ENCODE results near the gene CX3CR1.

Gene CX3CR1

DNA sequence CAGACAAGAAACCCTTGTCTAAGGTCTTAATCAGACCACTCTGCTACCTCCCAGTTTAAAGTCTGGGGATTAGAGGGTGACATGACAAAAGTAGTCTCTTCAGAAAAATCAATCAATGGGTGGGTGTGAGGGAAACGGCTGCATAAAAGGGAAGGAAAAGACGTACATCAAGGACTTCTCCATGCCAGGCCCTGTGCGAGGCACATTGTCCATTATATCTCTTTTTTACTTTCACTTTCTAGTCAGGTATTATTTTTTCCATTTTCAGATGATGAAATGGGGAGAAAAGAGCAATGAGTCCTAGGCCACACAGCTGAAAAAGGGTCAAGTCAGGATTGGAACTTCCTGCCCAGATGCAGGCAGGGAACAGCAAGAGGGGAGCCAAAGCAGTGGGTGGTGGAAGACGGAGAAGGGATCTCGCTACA is 4.6 kb upstream of the CX3CR1 start (continued):
- no peak for TF ChIP-seq ZC3H10 (CRISPR knock-in tag; IDR thresholded peaks at IDR 0.05)
- no peak for TF ChIP-seq ZFP30 (CRISPR knock-in tag; IDR thresholded peaks at IDR 0.05)

DNA sequence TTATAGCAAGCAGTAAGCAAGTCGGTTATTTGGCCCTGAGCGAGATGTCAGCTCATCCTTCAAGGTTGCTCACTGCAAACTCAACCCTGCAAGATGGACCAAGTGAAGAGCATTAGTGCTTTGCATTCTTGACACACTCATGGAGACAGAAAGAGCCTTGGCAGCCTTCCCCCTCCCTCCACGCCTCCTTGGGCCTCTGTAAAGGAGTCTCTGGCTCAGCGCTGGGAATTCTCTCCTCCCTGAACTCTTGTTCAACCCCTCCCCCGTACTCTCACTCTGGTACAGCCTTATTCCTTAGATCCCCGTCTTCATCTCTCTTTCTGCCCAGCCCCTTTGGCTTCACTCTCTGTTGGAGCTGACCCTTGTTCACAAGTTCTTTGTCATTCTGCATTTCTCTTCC is 2.2 kb upstream of the CX3CR1 start:
- no peak for ATAC-seq
- TF ChIP-seq ZC3H10 (CRISPR knock-in tag; IDR thresholded peaks at IDR 0.05) (no peak), ZFP30 (CRISPR knock-in tag; IDR thresholded peaks at IDR 0.05) (no peak), ZNF70 (CRISPR knock-in tag; IDR thresholded peaks at IDR 0.05) (no peak), OSR1 (CRISPR knock-in tag; IDR thresholded peaks at IDR 0.05) (no peak), ARNTL (CRISPR knock-in tag; IDR thresholded peaks at IDR 0.05; ENCODE audit: borderline replicate concordance, low read depth) (no peak), ESRRG (CRISPR knock-in tag; IDR thresholded peaks at IDR 0.05) (no peak), BACH2 (CRISPR knock-in tag; IDR thresholded peaks at IDR 0.05; ENCODE audit: borderline replicate concordance) (no peak), ZNF8 (CRISPR knock-in tag; IDR thresholded peaks at IDR 0.05) (no peak)
- TF ChIP-seq, protein P1, sequence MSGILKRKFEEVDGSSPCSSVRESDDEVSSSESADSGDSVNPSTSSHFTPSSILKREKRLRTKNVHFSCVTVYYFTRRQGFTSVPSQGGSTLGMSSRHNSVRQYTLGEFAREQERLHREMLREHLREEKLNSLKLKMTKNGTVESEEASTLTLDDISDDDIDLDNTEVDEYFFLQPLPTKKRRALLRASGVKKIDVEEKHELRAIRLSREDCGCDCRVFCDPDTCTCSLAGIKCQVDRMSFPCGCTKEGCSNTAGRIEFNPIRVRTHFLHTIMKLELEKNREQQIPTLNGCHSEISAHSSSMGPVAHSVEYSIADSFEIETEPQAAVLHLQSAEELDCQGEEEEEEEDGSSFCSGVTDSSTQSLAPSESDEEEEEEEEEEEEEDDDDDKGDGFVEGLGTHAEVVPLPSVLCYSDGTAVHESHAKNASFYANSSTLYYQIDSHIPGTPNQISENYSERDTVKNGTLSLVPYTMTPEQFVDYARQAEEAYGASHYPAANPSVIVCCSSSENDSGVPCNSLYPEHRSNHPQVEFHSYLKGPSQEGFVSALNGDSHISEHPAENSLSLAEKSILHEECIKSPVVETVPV (CRISPR knock-in tag; IDR thresholded peaks at IDR 0.05): no peak

DNA sequence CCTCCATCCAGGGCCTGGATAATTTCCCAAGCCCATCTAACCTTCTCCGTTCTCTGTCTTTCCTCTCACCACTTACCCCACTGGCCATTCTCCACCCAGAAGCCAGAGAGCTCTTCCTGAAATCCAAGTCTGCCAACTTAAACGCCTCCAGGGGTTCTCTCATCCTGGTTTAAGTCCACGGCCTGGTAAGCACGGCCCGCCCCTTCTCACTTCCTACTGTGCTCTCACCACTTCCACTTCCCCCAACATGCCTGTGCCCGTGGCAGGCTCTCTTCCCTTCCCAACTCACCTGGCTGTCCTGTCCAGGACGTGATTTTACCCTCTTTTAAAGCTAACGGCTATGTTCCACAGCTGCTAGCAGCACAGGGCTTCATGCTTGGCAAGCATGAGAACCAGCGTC is 1.7 kb upstream of the CX3CR1 start:
- no peak for TF ChIP-seq OSR1 (CRISPR knock-in tag; IDR thresholded peaks at IDR 0.05)
- TF ChIP-seq ARNTL (CRISPR knock-in tag; IDR thresholded peaks at IDR 0.05; ENCODE audit: borderline replicate concordance, low read depth): no peak
- TF ChIP-seq, protein P1 (CRISPR knock-in tag; IDR thresholded peaks at IDR 0.05): no peak
- TF ChIP-seq ESRRG (CRISPR knock-in tag; IDR thresholded peaks at IDR 0.05): no peak
- TF ChIP-seq, protein P2, sequence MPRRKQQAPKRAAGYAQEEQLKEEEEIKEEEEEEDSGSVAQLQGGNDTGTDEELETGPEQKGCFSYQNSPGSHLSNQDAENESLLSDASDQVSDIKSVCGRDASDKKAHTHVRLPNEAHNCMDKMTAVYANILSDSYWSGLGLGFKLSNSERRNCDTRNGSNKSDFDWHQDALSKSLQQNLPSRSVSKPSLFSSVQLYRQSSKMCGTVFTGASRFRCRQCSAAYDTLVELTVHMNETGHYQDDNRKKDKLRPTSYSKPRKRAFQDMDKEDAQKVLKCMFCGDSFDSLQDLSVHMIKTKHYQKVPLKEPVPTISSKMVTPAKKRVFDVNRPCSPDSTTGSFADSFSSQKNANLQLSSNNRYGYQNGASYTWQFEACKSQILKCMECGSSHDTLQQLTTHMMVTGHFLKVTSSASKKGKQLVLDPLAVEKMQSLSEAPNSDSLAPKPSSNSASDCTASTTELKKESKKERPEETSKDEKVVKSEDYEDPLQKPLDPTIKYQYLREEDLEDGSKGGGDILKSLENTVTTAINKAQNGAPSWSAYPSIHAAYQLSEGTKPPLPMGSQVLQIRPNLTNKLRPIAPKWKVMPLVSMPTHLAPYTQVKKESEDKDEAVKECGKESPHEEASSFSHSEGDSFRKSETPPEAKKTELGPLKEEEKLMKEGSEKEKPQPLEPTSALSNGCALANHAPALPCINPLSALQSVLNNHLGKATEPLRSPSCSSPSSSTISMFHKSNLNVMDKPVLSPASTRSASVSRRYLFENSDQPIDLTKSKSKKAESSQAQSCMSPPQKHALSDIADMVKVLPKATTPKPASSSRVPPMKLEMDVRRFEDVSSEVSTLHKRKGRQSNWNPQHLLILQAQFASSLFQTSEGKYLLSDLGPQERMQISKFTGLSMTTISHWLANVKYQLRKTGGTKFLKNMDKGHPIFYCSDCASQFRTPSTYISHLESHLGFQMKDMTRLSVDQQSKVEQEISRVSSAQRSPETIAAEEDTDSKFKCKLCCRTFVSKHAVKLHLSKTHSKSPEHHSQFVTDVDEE (CRISPR knock-in tag; IDR thresholded peaks at IDR 0.05): no peak
- TF ChIP-seq TOX (CRISPR knock-in tag; IDR thresholded peaks at IDR 0.05; ENCODE audit: borderline replicate concordance): no peak
- TF ChIP-seq, protein P3, sequence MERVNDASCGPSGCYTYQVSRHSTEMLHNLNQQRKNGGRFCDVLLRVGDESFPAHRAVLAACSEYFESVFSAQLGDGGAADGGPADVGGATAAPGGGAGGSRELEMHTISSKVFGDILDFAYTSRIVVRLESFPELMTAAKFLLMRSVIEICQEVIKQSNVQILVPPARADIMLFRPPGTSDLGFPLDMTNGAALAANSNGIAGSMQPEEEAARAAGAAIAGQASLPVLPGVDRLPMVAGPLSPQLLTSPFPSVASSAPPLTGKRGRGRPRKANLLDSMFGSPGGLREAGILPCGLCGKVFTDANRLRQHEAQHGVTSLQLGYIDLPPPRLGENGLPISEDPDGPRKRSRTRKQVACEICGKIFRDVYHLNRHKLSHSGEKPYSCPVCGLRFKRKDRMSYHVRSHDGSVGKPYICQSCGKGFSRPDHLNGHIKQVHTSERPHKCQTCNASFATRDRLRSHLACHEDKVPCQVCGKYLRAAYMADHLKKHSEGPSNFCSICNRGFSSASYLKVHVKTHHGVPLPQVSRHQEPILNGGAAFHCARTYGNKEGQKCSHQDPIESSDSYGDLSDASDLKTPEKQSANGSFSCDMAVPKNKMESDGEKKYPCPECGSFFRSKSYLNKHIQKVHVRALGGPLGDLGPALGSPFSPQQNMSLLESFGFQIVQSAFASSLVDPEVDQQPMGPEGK (CRISPR knock-in tag; IDR thresholded peaks at IDR 0.05; ENCODE audit: borderline replicate concordance): no peak
- TF ChIP-seq ISL1 (CRISPR knock-in tag; IDR thresholded peaks at IDR 0.05): no peak
- TF ChIP-seq SNAI2 (CRISPR knock-in tag; IDR thresholded peaks at IDR 0.05): no peak
- TF ChIP-seq GLIS3 (CRISPR knock-in tag; IDR thresholded peaks at IDR 0.05): no peak
- no peak for TF ChIP-seq ZNF565 (CRISPR knock-in tag; conservative IDR thresholded peaks at IDR 0.05; ENCODE audit: low read depth)
- no peak for TF ChIP-seq CSDC2 (CRISPR knock-in tag; IDR thresholded peaks at IDR 0.05)
- TF ChIP-seq, protein P4, sequence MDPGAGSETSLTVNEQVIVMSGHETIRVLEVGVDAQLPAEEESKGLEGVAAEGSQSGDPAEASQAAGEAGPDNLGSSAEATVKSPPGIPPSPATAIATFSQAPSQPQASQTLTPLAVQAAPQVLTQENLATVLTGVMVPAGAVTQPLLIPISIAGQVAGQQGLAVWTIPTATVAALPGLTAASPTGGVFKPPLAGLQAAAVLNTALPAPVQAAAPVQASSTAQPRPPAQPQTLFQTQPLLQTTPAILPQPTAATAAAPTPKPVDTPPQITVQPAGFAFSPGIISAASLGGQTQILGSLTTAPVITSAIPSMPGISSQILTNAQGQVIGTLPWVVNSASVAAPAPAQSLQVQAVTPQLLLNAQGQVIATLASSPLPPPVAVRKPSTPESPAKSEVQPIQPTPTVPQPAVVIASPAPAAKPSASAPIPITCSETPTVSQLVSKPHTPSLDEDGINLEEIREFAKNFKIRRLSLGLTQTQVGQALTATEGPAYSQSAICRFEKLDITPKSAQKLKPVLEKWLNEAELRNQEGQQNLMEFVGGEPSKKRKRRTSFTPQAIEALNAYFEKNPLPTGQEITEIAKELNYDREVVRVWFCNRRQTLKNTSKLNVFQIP (CRISPR knock-in tag; IDR thresholded peaks at IDR 0.05; ENCODE audit: borderline replicate concordance, low read depth): no peak
- TF ChIP-seq ZNF70 (CRISPR knock-in tag; IDR thresholded peaks at IDR 0.05): no peak
- no peak for TF ChIP-seq ZFP30 (CRISPR knock-in tag; IDR thresholded peaks at IDR 0.05)
- TF ChIP-seq ZFP3 (CRISPR knock-in tag; IDR thresholded peaks at IDR 0.05): no peak
- no peak for TF ChIP-seq ZC3H10 (CRISPR knock-in tag; IDR thresholded peaks at IDR 0.05)
- TF ChIP-seq BACH2 (CRISPR knock-in tag; IDR thresholded peaks at IDR 0.05; ENCODE audit: borderline replicate concordance): no peak
- no peak for TF ChIP-seq ZNF8 (CRISPR knock-in tag; IDR thresholded peaks at IDR 0.05)
- no peak for ATAC-seq
